AG09319 (cell line): ENCODE measurements around the gene ANKMY2.

Experiments
- DNase-seq: peaks from one replicate; pipeline ENCODE4 v3.0.0-alpha.2; 2010; ENCODE audit warnings: low read depth; ENCODE audit errors: extremely low read depth
- CTCF ChIP-seq: IDR thresholded peaks from 2 replicates; pipeline ENCODE4 v1.5.1; 2011; ENCODE audit warnings: low read depth, mild to moderate bottlenecking, inconsistent platforms, low read length, moderate library complexity

Gene ANKMY2

GRCh38 chr7:16677978-16678494 is 32.5 kb upstream of the ANKMY2 start:
- DNase-seq, result no peak
- no peak for TF ChIP-seq CTCF

- TF ChIP-seq CTCF, result no peak
- no peak for DNase-seq
These were observed 29.7 kb upstream of the ANKMY2 start for GRCh38 chr7:16675277-16675676.

- no peak for TF ChIP-seq CTCF
- DNase-seq, result no peak
These were observed 26.3 kb upstream of the ANKMY2 start for GRCh38 chr7:16671811-16672210.

GRCh38 chr7:16670731-16671344 is 25.3 kb upstream of the ANKMY2 start:
- no peak for DNase-seq

GRCh38 chr7:16670021-16670420 is 24.5 kb upstream of the ANKMY2 start:
- no peak for TF ChIP-seq CTCF

More at GRCh38 chr7:16670731-16671344, 25.3 kb upstream of the ANKMY2 start:
- TF ChIP-seq CTCF, result no peak

GRCh38 chr7:16669581-16669980 is 24.0 kb upstream of the ANKMY2 start:
- DNase-seq, result no peak
- TF ChIP-seq CTCF, result no peak

More at GRCh38 chr7:16670021-16670420, 24.5 kb upstream of the ANKMY2 start:
- DNase-seq, result no peak

GRCh38 chr7:16668978-16669377 is 23.4 kb upstream of the ANKMY2 start:
- no peak for DNase-seq

More at GRCh38 chr7:16668978-16669377, 23.4 kb upstream of the ANKMY2 start:
- no peak for TF ChIP-seq CTCF
